Lung (tissue), 12 donors: Measurements from ENCODE around the gene KCNMA1. TPM values are rescaled to one million over a fixed set of nuclear protein-coding genes. Genes with fewer than 3 reads are reported as not detected.

Experiments
- ATAC-seq: fragments of 200-7000 bp; cut with Tn5 transposase; one replicate; pipeline ENCODE4 v1.9.1; 2020; ENCODE audit warnings: moderate number of reproducible peaks; ENCODE audit not compliant: insufficient read depth, low FRiP score
- DNase-seq, 3 donors: peaks; one replicate each; pipeline ENCODE4 v3.0.0-alpha.2; 2013 to 2017
- H3K27ac ChIP-seq, 2 donors: one replicate each; pipeline ENCODE4 v1.5.1; 2013; ENCODE audit warnings: mild to moderate bottlenecking in 2 of 2, moderate library complexity in 2 of 2, control low read depth in 1 of 2, inconsistent platforms in 1 of 2, low read depth in 1 of 2, low read length in 1 of 2
- H3K27me3 ChIP-seq, 3 donors: one replicate each; pipeline ENCODE4 v1.5.1; 2013; ENCODE audit warnings: low read length in 2 of 3; ENCODE audit not compliant: control insufficient read depth in 3 of 3, insufficient read depth in 3 of 3
- H3K36me3 ChIP-seq, 4 donors: one replicate each; pipeline ENCODE4 v1.5.1; 2013; ENCODE audit warnings: low read length in 4 of 4, mild to moderate bottlenecking in 1 of 4, moderate library complexity in 1 of 4; ENCODE audit not compliant: control insufficient read depth in 4 of 4, insufficient read depth in 4 of 4
- H3K4me1 ChIP-seq, 5 donors: one replicate each; pipeline ENCODE4 v1.5.1; 2013; ENCODE audit warnings: low read length in 5 of 5, mild to moderate bottlenecking in 2 of 5, moderate library complexity in 1 of 5; ENCODE audit not compliant: control insufficient read depth in 5 of 5, insufficient read depth in 5 of 5
- H3K4me3 ChIP-seq: one replicate; pipeline ENCODE4 v1.5.1; 2013; ENCODE audit warnings: mild to moderate bottlenecking, control low read depth, moderate library complexity
- H3K9ac ChIP-seq, 2 donors: one replicate each; pipeline ENCODE4 v1.5.1; 2013; ENCODE audit warnings: low read length in 2 of 2, control low read depth in 1 of 2; ENCODE audit not compliant: insufficient read depth in 1 of 2
- H3K9me3 ChIP-seq, 4 donors: one replicate each; pipeline ENCODE4 v1.5.1; 2013; ENCODE audit warnings: low read length in 3 of 4, mild to moderate bottlenecking in 1 of 4, moderate library complexity in 1 of 4; ENCODE audit not compliant: control insufficient read depth in 4 of 4, insufficient read depth in 3 of 4
- WGBS, 2 donors: extraction: QIAGEN DNeasy Blood & Tissue Kit; methylation state at CpG; one replicate each; pipeline ENCODE4 v1.1.7; 2013; 5-methylcytosine and 5-hydroxymethylcytosine counted together
- polyA plus RNA-seq, 2 donors: library from polyadenylated mRNA; stranded (reverse); fragments of 200-250 nt; gene quantifications; one replicate each; pipeline ENCODE4 v1.2.1, GENCODE V29; 2013
- total RNA-seq, 2 donors: library from RNA; depleted of rRNA in 1 of 2; stranded (reverse); fragments of >200 nt in 1 of 2; gene quantifications; one replicate each; pipeline ENCODE4 v1.2.1, GENCODE V29; 2014 to 2021
- TF ChIP-seq, protein P1 (sequence below): IDR thresholded peaks from 2 replicates; pipeline ENCODE4 v1.5.1; 2012; ENCODE audit warnings: mild to moderate bottlenecking; ENCODE audit errors: control extremely low read depth, extremely low read depth
- donor health status: control.
- donor health status: control.
- donor health status: Bipolar disorder and iron deficiency.
- donor health status: healthy.
- donor health status: DM: yes; HTN: yes; CAD: no.

Gene KCNMA1
- total and polyA plus RNA-seq, 4 donors: 3.8 to 13.0 (median 5.5) TPM

DNA sequence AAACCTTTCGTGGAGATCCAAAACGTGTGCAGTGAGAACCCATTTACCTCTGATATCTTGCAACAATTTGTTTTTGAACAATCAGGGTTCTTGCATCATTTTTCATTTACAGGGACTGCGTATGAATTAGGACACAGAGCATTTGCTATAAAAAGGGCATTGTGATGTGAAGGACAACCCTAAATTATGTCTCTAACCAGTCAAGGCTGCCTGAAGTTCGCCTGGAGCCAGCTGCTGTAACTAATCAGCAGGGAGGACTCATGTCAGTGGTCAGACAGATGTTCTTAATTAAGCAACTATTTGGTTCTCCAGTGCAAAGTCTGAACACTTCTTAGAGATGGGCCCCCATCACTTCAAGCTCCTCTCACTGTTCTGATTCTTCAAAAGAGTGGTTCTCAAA, 674.8 kb downstream of the KCNMA1 start:
- H3K9ac ChIP-seq: no peak overlapping the region
- no peak overlapping the region for H3K4me3 ChIP-seq
- peaks cover 0 to 5% (median 0%) of the 10 kb centered on the region in 4 donors for H3K9me3 ChIP-seq
- H3K27ac ChIP-seq: no peak overlapping the region
- WGBS, 2 donors: 85 to 92% methylated on average over 4 of the region's 4 CpGs
- TF ChIP-seq, protein P1, sequence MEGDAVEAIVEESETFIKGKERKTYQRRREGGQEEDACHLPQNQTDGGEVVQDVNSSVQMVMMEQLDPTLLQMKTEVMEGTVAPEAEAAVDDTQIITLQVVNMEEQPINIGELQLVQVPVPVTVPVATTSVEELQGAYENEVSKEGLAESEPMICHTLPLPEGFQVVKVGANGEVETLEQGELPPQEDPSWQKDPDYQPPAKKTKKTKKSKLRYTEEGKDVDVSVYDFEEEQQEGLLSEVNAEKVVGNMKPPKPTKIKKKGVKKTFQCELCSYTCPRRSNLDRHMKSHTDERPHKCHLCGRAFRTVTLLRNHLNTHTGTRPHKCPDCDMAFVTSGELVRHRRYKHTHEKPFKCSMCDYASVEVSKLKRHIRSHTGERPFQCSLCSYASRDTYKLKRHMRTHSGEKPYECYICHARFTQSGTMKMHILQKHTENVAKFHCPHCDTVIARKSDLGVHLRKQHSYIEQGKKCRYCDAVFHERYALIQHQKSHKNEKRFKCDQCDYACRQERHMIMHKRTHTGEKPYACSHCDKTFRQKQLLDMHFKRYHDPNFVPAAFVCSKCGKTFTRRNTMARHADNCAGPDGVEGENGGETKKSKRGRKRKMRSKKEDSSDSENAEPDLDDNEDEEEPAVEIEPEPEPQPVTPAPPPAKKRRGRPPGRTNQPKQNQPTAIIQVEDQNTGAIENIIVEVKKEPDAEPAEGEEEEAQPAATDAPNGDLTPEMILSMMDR: no peak
- peaks cover 0 to 3% (median 0%) of the 10 kb centered on the region in 3 donors for H3K27me3 ChIP-seq
- H3K4me1 ChIP-seq: no peaks in the 10 kb centered on the region
- DNase-seq (no peak), ATAC-seq (no peak)
- H3K36me3 ChIP-seq: no peaks in the 10 kb centered on the region

DNA sequence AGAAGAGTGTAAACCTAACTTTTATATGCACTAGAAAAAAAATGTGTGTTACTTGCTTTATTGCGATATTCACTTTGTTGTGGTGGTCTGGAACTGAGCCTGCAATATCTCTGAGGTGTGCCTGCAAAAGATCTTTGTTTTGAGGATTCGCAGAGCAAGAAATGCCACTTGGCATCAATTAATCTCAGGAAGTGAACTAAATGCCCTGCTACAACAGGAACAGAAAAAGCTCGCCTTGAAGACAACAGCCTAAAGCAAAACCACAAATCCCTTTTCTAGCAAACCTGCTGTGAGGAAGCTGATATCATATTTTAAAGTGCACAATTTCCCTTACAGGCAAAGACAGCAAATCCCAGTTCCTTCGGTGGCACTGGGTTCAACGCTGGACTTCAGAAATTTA, 675.8 kb downstream of the KCNMA1 start:
- no peaks in the 10 kb centered on the region for H3K36me3 ChIP-seq
- H3K4me1 ChIP-seq: no peaks in the 10 kb centered on the region
- H3K27me3 ChIP-seq: peaks cover 0 to 3% (median 0%) of the 10 kb centered on the region in 3 donors
- H3K9ac ChIP-seq: no peak overlapping the region
- WGBS, 2 donors: 27 to 59% methylated on average over 5 of the region's 5 CpGs
- TF ChIP-seq, protein P1: no peak
- ATAC-seq: no peak
- no peak overlapping the region for H3K4me3 ChIP-seq
- H3K9me3 ChIP-seq: peaks cover 0 to 5% (median 0%) of the 10 kb centered on the region in 4 donors
- no peak overlapping the region for H3K27ac ChIP-seq
- DNase-seq: no peak

DNA sequence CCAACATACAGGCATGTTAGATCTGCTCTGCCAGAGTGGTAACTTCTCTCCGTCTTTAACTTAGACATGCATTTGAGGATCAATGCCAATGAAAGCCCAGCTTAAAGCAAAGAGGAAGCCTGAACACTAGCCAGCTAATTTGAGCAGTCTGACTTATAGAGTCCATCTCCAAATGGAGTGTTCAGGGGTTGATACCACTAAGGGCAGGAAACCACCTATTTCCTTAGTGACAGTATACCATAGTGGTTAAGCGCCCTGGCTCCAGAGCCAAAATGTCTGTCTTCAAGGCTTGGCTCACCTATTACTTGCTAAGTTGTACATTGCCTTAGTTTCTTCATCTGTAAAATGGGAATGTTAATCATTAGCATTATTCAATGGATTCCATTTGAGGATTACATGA, 678.5 kb downstream of the KCNMA1 start:
- H3K4me1 ChIP-seq: no peaks in the 10 kb centered on the region
- ATAC-seq (no peak), DNase-seq (no peak)
- H3K9me3 ChIP-seq: peaks cover 0 to 5% (median 0%) of the 10 kb centered on the region in 4 donors
- no peak overlapping the region for H3K4me3 ChIP-seq
- H3K27me3 ChIP-seq: no peaks in the 10 kb centered on the region
- no peak overlapping the region for H3K27ac ChIP-seq
- H3K9ac ChIP-seq: no peak overlapping the region
- no peaks in the 10 kb centered on the region for H3K36me3 ChIP-seq
- TF ChIP-seq, protein P1: no peak
- 68 to 88% methylated on average over 2 of the region's 2 CpGs for WGBS, 2 donors

DNA sequence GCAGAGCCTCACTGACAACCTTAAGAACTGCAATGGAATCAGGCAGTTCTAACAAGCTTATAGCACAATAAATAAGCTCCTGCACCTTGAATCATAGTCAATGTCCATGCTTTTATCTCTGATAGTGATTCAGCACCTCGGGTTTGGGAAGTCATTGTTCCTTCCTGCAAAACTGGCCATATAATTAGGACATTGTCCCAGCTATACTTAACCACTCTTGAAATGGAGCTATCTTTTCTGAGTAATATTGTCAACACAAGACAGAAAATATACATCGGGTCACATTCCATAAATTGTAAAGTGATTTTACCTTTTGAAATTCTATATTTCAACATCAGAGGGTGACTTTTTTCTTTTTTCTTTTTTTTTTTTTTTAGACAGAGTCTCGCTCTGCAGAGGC, 682.8 kb downstream of the KCNMA1 start:
- Histone ChIP-seq H3K27ac (no peak overlapping the region), H3K9ac (no peak overlapping the region), H3K36me3 (no peaks in the 10 kb centered on the region), H3K9me3 (no peaks in the 10 kb centered on the region), H3K4me3 (no peak overlapping the region), H3K27me3 (no peaks in the 10 kb centered on the region), H3K4me1 (no peaks in the 10 kb centered on the region)
- ATAC-seq (no peak), DNase-seq (no peak)
- 62 to 81% methylated on average over 3 of the region's 3 CpGs for WGBS, 2 donors
- TF ChIP-seq, protein P1: no peak
